IMR-90 (cell line): ENCODE measurements around the gene MS4A13.

Source experiments
- CHD1 ChIP-seq: IDR thresholded peaks from 2 replicates; pipeline ENCODE4 v1.6.1; 2012; ENCODE audit warnings: low read depth, low read length, improper control_type of control experiment
- FOS ChIP-seq: fragments of 150-350 bp; IDR thresholded peaks from 2 replicates; pipeline ENCODE4 v1.6.1; 2016; ENCODE audit warnings: low read depth, low read length
- POLR2A ChIP-seq: IDR thresholded peaks from 2 replicates; pipeline ENCODE4 v1.6.1; 2012; ENCODE audit warnings: mild to moderate bottlenecking, low read depth, low read length
- RAD21 ChIP-seq: IDR thresholded peaks from 2 replicates; pipeline ENCODE4 v1.6.1; 2012; ENCODE audit warnings: low read length, improper control_type of control experiment
- RFX5 ChIP-seq: IDR thresholded peaks from 2 replicates; pipeline ENCODE4 v1.8.0; 2012; ENCODE audit warnings: low read depth, mild to moderate bottlenecking, low read length, moderate library complexity
- USF2 ChIP-seq: fragments of 150-350 bp; IDR thresholded peaks from 2 replicates; pipeline ENCODE4 v1.6.1; 2017; ENCODE audit warnings: mild to moderate bottlenecking, antibody characterized with exemption, low read length, low read depth
- TF ChIP-seq, protein P1 (sequence below): conservative IDR thresholded peaks from 2 replicates; pipeline ENCODE4 v1.5.1; 2012; ENCODE audit warnings: mild to moderate bottlenecking, low read depth, low read length, improper control_type of control experiment

GRCh38 chr11:60566776-60567175 is 51.6 kb downstream of the MS4A13 start:
- TF ChIP-seq, protein P1, sequence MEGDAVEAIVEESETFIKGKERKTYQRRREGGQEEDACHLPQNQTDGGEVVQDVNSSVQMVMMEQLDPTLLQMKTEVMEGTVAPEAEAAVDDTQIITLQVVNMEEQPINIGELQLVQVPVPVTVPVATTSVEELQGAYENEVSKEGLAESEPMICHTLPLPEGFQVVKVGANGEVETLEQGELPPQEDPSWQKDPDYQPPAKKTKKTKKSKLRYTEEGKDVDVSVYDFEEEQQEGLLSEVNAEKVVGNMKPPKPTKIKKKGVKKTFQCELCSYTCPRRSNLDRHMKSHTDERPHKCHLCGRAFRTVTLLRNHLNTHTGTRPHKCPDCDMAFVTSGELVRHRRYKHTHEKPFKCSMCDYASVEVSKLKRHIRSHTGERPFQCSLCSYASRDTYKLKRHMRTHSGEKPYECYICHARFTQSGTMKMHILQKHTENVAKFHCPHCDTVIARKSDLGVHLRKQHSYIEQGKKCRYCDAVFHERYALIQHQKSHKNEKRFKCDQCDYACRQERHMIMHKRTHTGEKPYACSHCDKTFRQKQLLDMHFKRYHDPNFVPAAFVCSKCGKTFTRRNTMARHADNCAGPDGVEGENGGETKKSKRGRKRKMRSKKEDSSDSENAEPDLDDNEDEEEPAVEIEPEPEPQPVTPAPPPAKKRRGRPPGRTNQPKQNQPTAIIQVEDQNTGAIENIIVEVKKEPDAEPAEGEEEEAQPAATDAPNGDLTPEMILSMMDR, result no peak
- TF ChIP-seq FOS, result no peak
- TF ChIP-seq USF2, result no peak
- no peak for TF ChIP-seq CHD1
- TF ChIP-seq RFX5, result no peak
- TF ChIP-seq RAD21, result no peak
- TF ChIP-seq POLR2A, result no peak
